HCT116 (cell line): Measurements from ENCODE around the gene PDE8A. TPM values are rescaled to one million over a fixed set of nuclear protein-coding genes. Genes with fewer than 3 reads are reported as not detected.

ENCODE experiments used
- ATAC-seq: fragments of 200-7000 bp; cut with Tn5 transposase; 2 replicates; pipeline ENCODE4 v1.9.1; 2020; ENCODE audit warnings: mild to moderate bottlenecking, moderate library complexity
- BruUV-seq: library from RNA; stranded (reverse); fragments of 400-500 nt; replicated peaks from 2 replicates; lab custom pipeline; 2021; lab: Mats Ljungman, UMichigan
- CTCF ChIA-PET: fragments of 300-600 bp; sonication (Branson Sonifier 250); formaldehyde crosslinking; loops from one replicate; lab custom pipeline; 2021; ENCODE audit warnings: antibody characterized with exemption; lab: Charles Lee
- POLR2A ChIA-PET: fragments of 300-600, 350-600 bp; sonication (Branson Sonifier 250); formaldehyde crosslinking; loops from one replicate; lab custom pipeline; 2021; ENCODE audit warnings: antibody characterized with exemption; lab: Charles Lee
- RAD21 ChIA-PET, 2 experiments: fragments of 300-600 bp; sonication (Branson Sonifier 250); formaldehyde crosslinking; loops; one replicate each; lab custom pipeline; 2023; ENCODE audit warnings: low total read pairs in 2 of 2; ENCODE audit not compliant: uncharacterized antibody in 2 of 2, unreplicated experiment in 2 of 2, low non-redundant PET in 1 of 2; lab: Charles Lee
- DNase-seq: peaks from one replicate; pipeline ENCODE4 v3.0.0-alpha.2; 2010; ENCODE audit warnings: low read depth, low spot score
- H2AFZ ChIP-seq: fragments of 200-600 bp; shearing (Covaris generic), sonication (generic); 2 replicates; pipeline ENCODE4 v1.6.1; 2017; ENCODE audit warnings: low read depth, mixed run types, mixed read lengths, antibody characterized with exemption, low read length; ENCODE audit not compliant: poor library complexity, severe bottlenecking
- H3K27ac ChIP-seq: 2 replicates; pipeline ENCODE4 v1.5.1; 2012; ENCODE audit warnings: low read depth, low read length
- H3K27me3 ChIP-seq: fragments of 200-600 bp; sonication (generic); 2 replicates; pipeline ENCODE4 v1.6.1; 2016; ENCODE audit warnings: mixed run types, low read length, mixed read lengths; ENCODE audit not compliant: insufficient read depth
- H3K36me3 ChIP-seq, 2 experiments: fragments of 200-500 bp in 1 of 2; fragments of 200-600 bp in 1 of 2; sonication (Bioruptor generic) in 1 of 2; sonication (generic) in 1 of 2; 2 replicates each; pipeline versions ENCODE4 v1.5.1 to v1.6.1; 2014 to 2016; ENCODE audit warnings: low read length in 2 of 2, inconsistent platforms in 1 of 2, mixed read lengths in 1 of 2, mixed run types in 1 of 2; ENCODE audit not compliant: insufficient read depth in 2 of 2, control insufficient read depth in 1 of 2
- H3K4me1 ChIP-seq, 2 experiments: fragments of 200-600 bp in 1 of 2; sonication (generic) in 1 of 2; 2 replicates each; pipeline versions ENCODE4 v1.5.1 to v1.6.1; 2012 to 2017; ENCODE audit warnings: low read length in 2 of 2, inconsistent platforms in 1 of 2, mild to moderate bottlenecking in 1 of 2, mixed read lengths in 1 of 2, mixed run types in 1 of 2, moderate library complexity in 1 of 2; ENCODE audit not compliant: insufficient read depth in 2 of 2, control insufficient read depth in 1 of 2
- H3K4me2 ChIP-seq: fragments of 200-600 bp; sonication (generic); 2 replicates; pipeline ENCODE4 v1.6.1; 2017; ENCODE audit warnings: mixed run types, low read length, mixed read lengths
- H3K4me3 ChIP-seq, 2 experiments: fragments of 200-600 bp in 1 of 2; sonication (generic) in 1 of 2; replicated peaks in 1 of 2; 2 replicates each; pipeline ENCODE4 v1.5.1; 2011 to 2016; ENCODE audit warnings: low read length in 2 of 2, control low read depth in 1 of 2, low read depth in 1 of 2, mild to moderate bottlenecking in 1 of 2, mixed read lengths in 1 of 2, mixed run types in 1 of 2
- H3K79me2 ChIP-seq: fragments of 200-600 bp; sonication (generic); 2 replicates; pipeline ENCODE4 v1.6.1; 2017; ENCODE audit warnings: mild to moderate bottlenecking, mixed run types, low read length, moderate library complexity, mixed read lengths; ENCODE audit not compliant: insufficient read depth
- H3K9ac ChIP-seq: fragments of 200-600 bp; sonication (generic); 2 replicates; pipeline ENCODE4 v1.6.1; 2016; ENCODE audit warnings: low read length, mixed read lengths
- H3K9me2 ChIP-seq: fragments of 200-600 bp; sonication (generic), shearing (Covaris generic); 2 replicates; pipeline ENCODE4 v1.6.1; 2017; ENCODE audit warnings: mixed run types, mild to moderate bottlenecking, moderate library complexity; ENCODE audit not compliant: insufficient read depth
- H3K9me3 ChIP-seq, 2 experiments: fragments of 200-500 bp in 1 of 2; fragments of 200-600 bp in 1 of 2; sonication (Bioruptor generic) in 1 of 2; sonication (generic) in 1 of 2; 2 replicates each; pipeline ENCODE4 v1.6.1; 2014 to 2017; ENCODE audit warnings: low read length in 2 of 2, mixed read lengths in 2 of 2, inconsistent platforms in 1 of 2, low read depth in 1 of 2, mild to moderate bottlenecking in 1 of 2, mixed run types in 1 of 2, moderate library complexity in 1 of 2; ENCODE audit not compliant: control insufficient read depth in 1 of 2, insufficient read depth in 1 of 2
- H4K20me1 ChIP-seq: fragments of 200-600 bp; sonication (generic), shearing (Covaris generic); 2 replicates; pipeline ENCODE4 v1.6.1; 2017; ENCODE audit warnings: mixed run types, mild to moderate bottlenecking, moderate library complexity; ENCODE audit not compliant: insufficient read depth
- CBX3 ChIP-seq: IDR thresholded peaks from 2 replicates; pipeline ENCODE4 v1.6.1; 2012; ENCODE audit warnings: low read depth
- CEBPB ChIP-seq: IDR thresholded peaks from 2 replicates; pipeline ENCODE4 v1.6.1; 2012; ENCODE audit warnings: low read depth
- EGR1 ChIP-seq: IDR thresholded peaks from 2 replicates; pipeline ENCODE4 v1.6.1; 2012; ENCODE audit warnings: low read depth
- ELF1 ChIP-seq: IDR thresholded peaks from 2 replicates; pipeline ENCODE4 v1.6.1; 2012; ENCODE audit warnings: low read depth, borderline replicate concordance
- EZH2 ChIP-seq: fragments of 200-600 bp; sonication (generic); IDR thresholded peaks from 2 replicates; pipeline ENCODE4 v1.6.1; 2017; ENCODE audit warnings: antibody characterized with exemption, mixed run types
- EZH2phosphoT487 ChIP-seq: fragments of 200-600 bp; IDR thresholded peaks from 2 replicates; pipeline ENCODE4 v1.6.1; 2018; ENCODE audit warnings: antibody characterized with exemption, borderline replicate concordance
- FOSL1 ChIP-seq: IDR thresholded peaks from 2 replicates; pipeline ENCODE4 v1.6.1; 2012; ENCODE audit warnings: low read depth
- JUND ChIP-seq: IDR thresholded peaks from 2 replicates; pipeline ENCODE4 v1.6.1; 2012
- POLR2A ChIP-seq: IDR thresholded peaks from 2 replicates; pipeline ENCODE4 v1.7.0; 2011; ENCODE audit warnings: borderline replicate concordance; ENCODE audit not compliant: insufficient read depth, insufficient read length; ENCODE audit errors: extremely low read depth
- RAD21 ChIP-seq: IDR thresholded peaks from 2 replicates; pipeline ENCODE4 v1.6.1; 2012; ENCODE audit warnings: low read depth, mild to moderate bottlenecking
- SIN3A ChIP-seq: IDR thresholded peaks from 2 replicates; pipeline ENCODE4 v1.6.1; 2012; ENCODE audit warnings: low read depth
- SP1 ChIP-seq: IDR thresholded peaks from 2 replicates; pipeline ENCODE4 v1.6.1; 2012; ENCODE audit warnings: low read depth
- SRF ChIP-seq: IDR thresholded peaks from 2 replicates; pipeline ENCODE4 v1.6.1; 2012; ENCODE audit warnings: low read depth
- TCF7L2 ChIP-seq: IDR thresholded peaks from 2 replicates; pipeline ENCODE4 v1.7.0; 2011; ENCODE audit warnings: borderline replicate concordance, inconsistent platforms; ENCODE audit not compliant: insufficient read depth, insufficient read length; ENCODE audit errors: extremely low read depth
- YY1 ChIP-seq: IDR thresholded peaks from 2 replicates; pipeline ENCODE4 v1.6.1; 2011; ENCODE audit warnings: low read length, low read depth, moderate library complexity, mild to moderate bottlenecking; ENCODE audit not compliant: insufficient replicate concordance; ENCODE audit errors: extremely low read depth
- ZFX ChIP-seq: fragments of 450-650 bp; IDR thresholded peaks from 2 replicates; pipeline ENCODE4 v1.6.1; 2017
- intact Hi-C: fragments of 100-400 bp; cut with micrococcal nuclease; formaldehyde crosslinking; loops from 2 replicates; pipeline ENCODE4 v1.10.0; 2022
- total RNA-seq: library from RNA; stranded (reverse); gene quantifications from one replicate; pipeline ENCODE4 v1.2.1, GENCODE V29; 2021; ENCODE audit not compliant: unreplicated experiment
- TF ChIP-seq, protein P1 (sequence below), 3 experiments: fragments of 200-600 bp in 1 of 3; sonication (generic) in 1 of 3; IDR thresholded peaks in 2 of 3; conservative IDR thresholded peaks in 1 of 3; 2 replicates each; pipeline ENCODE4 v1.5.1; 2012 to 2017; ENCODE audit warnings: low read depth in 2 of 3, low read length in 2 of 3, antibody characterized with exemption in 1 of 3, borderline replicate concordance in 1 of 3, control low read depth in 1 of 3, mild to moderate bottlenecking in 1 of 3, mixed read lengths in 1 of 3, mixed run types in 1 of 3, moderate library complexity in 1 of 3; ENCODE audit not compliant: insufficient read depth in 1 of 3
- TF ChIP-seq, protein P2 (sequence below): IDR thresholded peaks from 2 replicates; pipeline ENCODE4 v1.6.1; 2012; ENCODE audit warnings: low read depth
- TF ChIP-seq, protein P3 (sequence below): IDR thresholded peaks from 2 replicates; pipeline ENCODE4 v1.6.1; 2011; ENCODE audit warnings: mild to moderate bottlenecking, low read length, moderate library complexity; ENCODE audit not compliant: insufficient replicate concordance; ENCODE audit errors: extremely low read depth

PDE8A gene
- total RNA-seq, 1 experiment from 2014 or later, result 37.8 TPM

DNA sequence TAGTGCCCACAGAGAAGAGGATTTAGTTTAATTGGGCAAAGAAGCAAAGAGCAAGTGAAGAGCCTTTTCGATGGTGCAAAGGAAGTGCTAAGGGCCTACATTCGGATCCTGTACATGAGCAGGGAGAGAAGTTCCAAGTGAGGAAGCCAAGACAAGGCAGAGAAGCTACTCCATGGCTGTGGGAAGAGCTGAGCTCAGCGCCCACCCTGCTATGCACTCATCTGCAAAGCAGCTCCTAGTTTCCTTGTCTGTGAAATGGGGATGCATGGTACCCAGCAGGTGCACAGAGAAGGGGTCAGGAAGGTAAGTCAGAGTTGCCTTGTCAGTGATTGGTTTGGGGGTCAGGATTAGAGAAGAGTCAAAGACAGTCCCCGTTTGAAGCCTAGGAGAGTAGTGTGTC lies 126.5 kb downstream of the PDE8A start:
- intact Hi-C loops, result no loop called here
- no peak overlapping the region for H3K4me2 ChIP-seq

More for the DNA sequence above, 126.5 kb downstream of the PDE8A start:
- no TSS peak for BruUV-seq
- Histone ChIP-seq H3K9me3 (no peaks in the 10 kb centered on the region), H3K27me3 (no peaks in the 10 kb centered on the region), H3K9ac (no peak overlapping the region), H3K27ac (no peak overlapping the region), H3K9me2 (no peaks in the 10 kb centered on the region), H3K79me2 (no peaks in the 10 kb centered on the region), H2AFZ (no peak overlapping the region), H3K36me3 (no peaks in the 10 kb centered on the region), H3K4me1 (no peaks in the 10 kb centered on the region), H3K4me3 (no peak overlapping the region), H4K20me1 (no peaks in the 10 kb centered on the region)
- no peak for TF ChIP-seq RAD21
- no peak for TF ChIP-seq EZH2
- TF ChIP-seq, protein P1, sequence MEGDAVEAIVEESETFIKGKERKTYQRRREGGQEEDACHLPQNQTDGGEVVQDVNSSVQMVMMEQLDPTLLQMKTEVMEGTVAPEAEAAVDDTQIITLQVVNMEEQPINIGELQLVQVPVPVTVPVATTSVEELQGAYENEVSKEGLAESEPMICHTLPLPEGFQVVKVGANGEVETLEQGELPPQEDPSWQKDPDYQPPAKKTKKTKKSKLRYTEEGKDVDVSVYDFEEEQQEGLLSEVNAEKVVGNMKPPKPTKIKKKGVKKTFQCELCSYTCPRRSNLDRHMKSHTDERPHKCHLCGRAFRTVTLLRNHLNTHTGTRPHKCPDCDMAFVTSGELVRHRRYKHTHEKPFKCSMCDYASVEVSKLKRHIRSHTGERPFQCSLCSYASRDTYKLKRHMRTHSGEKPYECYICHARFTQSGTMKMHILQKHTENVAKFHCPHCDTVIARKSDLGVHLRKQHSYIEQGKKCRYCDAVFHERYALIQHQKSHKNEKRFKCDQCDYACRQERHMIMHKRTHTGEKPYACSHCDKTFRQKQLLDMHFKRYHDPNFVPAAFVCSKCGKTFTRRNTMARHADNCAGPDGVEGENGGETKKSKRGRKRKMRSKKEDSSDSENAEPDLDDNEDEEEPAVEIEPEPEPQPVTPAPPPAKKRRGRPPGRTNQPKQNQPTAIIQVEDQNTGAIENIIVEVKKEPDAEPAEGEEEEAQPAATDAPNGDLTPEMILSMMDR (IDR thresholded peaks at IDR 0.05 in 2 of 3, conservative IDR thresholded peaks at IDR 0.05 in 1 of 3; ENCODE audit: borderline replicate concordance in 1 of 3, insufficient read depth in 1 of 3, low read depth in 2 of 3, low read length in 2 of 3), result no peak
- TF ChIP-seq, protein P2, sequence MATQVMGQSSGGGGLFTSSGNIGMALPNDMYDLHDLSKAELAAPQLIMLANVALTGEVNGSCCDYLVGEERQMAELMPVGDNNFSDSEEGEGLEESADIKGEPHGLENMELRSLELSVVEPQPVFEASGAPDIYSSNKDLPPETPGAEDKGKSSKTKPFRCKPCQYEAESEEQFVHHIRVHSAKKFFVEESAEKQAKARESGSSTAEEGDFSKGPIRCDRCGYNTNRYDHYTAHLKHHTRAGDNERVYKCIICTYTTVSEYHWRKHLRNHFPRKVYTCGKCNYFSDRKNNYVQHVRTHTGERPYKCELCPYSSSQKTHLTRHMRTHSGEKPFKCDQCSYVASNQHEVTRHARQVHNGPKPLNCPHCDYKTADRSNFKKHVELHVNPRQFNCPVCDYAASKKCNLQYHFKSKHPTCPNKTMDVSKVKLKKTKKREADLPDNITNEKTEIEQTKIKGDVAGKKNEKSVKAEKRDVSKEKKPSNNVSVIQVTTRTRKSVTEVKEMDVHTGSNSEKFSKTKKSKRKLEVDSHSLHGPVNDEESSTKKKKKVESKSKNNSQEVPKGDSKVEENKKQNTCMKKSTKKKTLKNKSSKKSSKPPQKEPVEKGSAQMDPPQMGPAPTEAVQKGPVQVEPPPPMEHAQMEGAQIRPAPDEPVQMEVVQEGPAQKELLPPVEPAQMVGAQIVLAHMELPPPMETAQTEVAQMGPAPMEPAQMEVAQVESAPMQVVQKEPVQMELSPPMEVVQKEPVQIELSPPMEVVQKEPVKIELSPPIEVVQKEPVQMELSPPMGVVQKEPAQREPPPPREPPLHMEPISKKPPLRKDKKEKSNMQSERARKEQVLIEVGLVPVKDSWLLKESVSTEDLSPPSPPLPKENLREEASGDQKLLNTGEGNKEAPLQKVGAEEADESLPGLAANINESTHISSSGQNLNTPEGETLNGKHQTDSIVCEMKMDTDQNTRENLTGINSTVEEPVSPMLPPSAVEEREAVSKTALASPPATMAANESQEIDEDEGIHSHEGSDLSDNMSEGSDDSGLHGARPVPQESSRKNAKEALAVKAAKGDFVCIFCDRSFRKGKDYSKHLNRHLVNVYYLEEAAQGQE, result no peak
- TF ChIP-seq YY1, result no peak
- TF ChIP-seq EGR1, result no peak
- no peak for TF ChIP-seq POLR2A
- TF ChIP-seq, protein P3, sequence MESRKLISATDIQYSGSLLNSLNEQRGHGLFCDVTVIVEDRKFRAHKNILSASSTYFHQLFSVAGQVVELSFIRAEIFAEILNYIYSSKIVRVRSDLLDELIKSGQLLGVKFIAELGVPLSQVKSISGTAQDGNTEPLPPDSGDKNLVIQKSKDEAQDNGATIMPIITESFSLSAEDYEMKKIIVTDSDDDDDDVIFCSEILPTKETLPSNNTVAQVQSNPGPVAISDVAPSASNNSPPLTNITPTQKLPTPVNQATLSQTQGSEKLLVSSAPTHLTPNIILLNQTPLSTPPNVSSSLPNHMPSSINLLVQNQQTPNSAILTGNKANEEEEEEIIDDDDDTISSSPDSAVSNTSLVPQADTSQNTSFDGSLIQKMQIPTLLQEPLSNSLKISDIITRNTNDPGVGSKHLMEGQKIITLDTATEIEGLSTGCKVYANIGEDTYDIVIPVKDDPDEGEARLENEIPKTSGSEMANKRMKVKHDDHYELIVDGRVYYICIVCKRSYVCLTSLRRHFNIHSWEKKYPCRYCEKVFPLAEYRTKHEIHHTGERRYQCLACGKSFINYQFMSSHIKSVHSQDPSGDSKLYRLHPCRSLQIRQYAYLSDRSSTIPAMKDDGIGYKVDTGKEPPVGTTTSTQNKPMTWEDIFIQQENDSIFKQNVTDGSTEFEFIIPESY, result no peak
- no peak for TF ChIP-seq CEBPB
- TF ChIP-seq ELF1, result no peak
- TF ChIP-seq JUND, result no peak
- no peak for TF ChIP-seq SRF
- TF ChIP-seq FOSL1, result no peak
- TF ChIP-seq SIN3A, result no peak
- TF ChIP-seq CBX3, result no peak
- no peak for TF ChIP-seq ZFX
- no peak for TF ChIP-seq TCF7L2
- TF ChIP-seq SP1, result no peak
- TF ChIP-seq EZH2phosphoT487, result no peak
- no peak for DNase-seq
- ChIA-PET CTCF (no interaction called here), POLR2A (no interaction called here), RAD21 (no interaction called here)
- ATAC-seq, result no peak
